ENCODE measurements around the gene SPATS2L. TPM values are rescaled to one million over a fixed set of nuclear protein-coding genes. Genes with fewer than 3 reads are reported as not detected.

Gene SPATS2L
- total and polyA plus RNA-seq, 8 donors = 81.2 to 96.7 (median 91.2) TPM

DNA sequence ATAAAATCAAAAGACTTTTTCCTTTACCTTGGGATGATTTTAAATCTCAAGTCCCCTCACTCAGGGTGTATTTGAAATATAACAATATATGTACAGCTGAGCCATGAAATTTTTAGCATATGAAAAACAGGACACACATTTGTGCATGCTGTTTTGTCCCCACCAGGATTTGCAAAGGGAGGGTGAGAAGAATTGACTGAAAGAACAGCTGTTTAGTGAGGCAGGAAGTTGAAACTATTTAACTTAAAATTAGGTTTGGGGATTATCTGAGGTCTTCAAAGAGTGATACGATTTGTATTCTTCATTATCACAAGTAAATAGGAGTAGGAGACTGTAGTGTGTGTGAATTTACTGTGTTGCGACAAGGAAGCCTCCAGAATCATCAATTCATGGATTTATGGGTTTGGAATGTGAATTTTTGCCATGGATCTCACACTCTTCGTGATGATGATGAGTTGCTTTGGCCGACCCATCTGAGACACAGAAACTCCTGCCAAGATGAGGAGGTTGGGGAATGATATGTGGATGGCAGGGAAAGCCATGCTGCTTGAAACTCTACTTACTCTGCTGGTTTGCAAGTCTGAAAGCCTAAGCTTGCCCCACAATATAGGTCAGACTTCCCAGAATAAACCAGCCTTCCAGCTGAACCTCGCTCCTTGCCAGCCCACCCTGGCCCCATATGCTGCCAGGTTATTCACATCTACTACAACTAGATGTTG is 31.0 kb upstream of the SPATS2L start:
- Histone ChIP-seq H3K27ac (no peak overlapping the region), H3K36me3 (no peaks in the 10 kb centered on the region)

GRCh38 chr2:200276472-200276871 is 30.0 kb upstream of the SPATS2L start:
- no peak overlapping the region for H3K4me3 ChIP-seq
- no peak for ATAC-seq
- H3K9me3 ChIP-seq = no peaks in the 10 kb centered on the region
- TF ChIP-seq, protein P1, sequence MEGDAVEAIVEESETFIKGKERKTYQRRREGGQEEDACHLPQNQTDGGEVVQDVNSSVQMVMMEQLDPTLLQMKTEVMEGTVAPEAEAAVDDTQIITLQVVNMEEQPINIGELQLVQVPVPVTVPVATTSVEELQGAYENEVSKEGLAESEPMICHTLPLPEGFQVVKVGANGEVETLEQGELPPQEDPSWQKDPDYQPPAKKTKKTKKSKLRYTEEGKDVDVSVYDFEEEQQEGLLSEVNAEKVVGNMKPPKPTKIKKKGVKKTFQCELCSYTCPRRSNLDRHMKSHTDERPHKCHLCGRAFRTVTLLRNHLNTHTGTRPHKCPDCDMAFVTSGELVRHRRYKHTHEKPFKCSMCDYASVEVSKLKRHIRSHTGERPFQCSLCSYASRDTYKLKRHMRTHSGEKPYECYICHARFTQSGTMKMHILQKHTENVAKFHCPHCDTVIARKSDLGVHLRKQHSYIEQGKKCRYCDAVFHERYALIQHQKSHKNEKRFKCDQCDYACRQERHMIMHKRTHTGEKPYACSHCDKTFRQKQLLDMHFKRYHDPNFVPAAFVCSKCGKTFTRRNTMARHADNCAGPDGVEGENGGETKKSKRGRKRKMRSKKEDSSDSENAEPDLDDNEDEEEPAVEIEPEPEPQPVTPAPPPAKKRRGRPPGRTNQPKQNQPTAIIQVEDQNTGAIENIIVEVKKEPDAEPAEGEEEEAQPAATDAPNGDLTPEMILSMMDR (IDR thresholded peaks at IDR 0.05) = no peak
- no peaks in the 10 kb centered on the region for H3K27me3 ChIP-seq
- DNase-seq = no peak
- H3K27ac ChIP-seq = no peak overlapping the region
- H3K4me1 ChIP-seq = no peaks in the 10 kb centered on the region
- intact Hi-C loops (cut with DNase I) = no loop called here
- no peaks in the 10 kb centered on the region for H3K36me3 ChIP-seq

More for the DNA sequence above, 31.0 kb upstream of the SPATS2L start:
- TF ChIP-seq, protein P1 (IDR thresholded peaks at IDR 0.05) = no peak
- Histone ChIP-seq H3K27me3 (no peaks in the 10 kb centered on the region), H3K4me1 (no peaks in the 10 kb centered on the region), H3K9me3 (no peaks in the 10 kb centered on the region), H3K4me3 (no peak overlapping the region)
- DNase-seq (no peak), ATAC-seq (no peak)
- intact Hi-C loops (cut with DNase I) = no loop called here

GRCh38 chr2:200278694-200279316 is 27.7 kb upstream of the SPATS2L start:
- intact Hi-C loops (cut with DNase I) = no loop called here
- TF ChIP-seq, protein P1 (IDR thresholded peaks at IDR 0.05) = no peak
- Histone ChIP-seq H3K27me3 (no peaks in the 10 kb centered on the region), H3K4me1 (no peaks in the 10 kb centered on the region), H3K27ac (no peak overlapping the region), H3K36me3 (no peaks in the 10 kb centered on the region), H3K4me3 (no peak overlapping the region), H3K9me3 (no peaks in the 10 kb centered on the region)
- DNase-seq (no peak), ATAC-seq (no peak)

DNA sequence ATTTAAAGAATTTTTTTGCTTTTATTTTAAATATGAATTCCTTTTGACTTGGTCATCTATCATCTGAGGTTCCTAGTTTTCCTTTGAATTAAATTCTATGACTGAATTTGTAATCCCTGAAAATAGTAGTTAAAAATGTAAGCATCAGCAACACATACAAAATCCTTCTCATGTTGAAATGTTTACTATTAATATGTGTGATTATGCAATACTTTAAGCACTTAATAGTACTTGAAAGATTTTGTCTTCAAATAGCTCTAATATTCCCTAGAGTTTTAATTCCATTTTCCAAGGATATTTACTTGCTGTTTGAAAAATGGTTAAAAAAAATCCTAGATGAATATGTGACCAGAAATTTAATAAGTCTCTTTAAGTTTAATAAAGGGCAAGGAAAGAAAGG is 26.6 kb upstream of the SPATS2L start:
- no peak for ATAC-seq
- no peaks in the 10 kb centered on the region for H3K9me3 ChIP-seq
- no peaks in the 10 kb centered on the region for H3K27me3 ChIP-seq
- H3K36me3 ChIP-seq = no peaks in the 10 kb centered on the region
- DNase-seq = no peak
- TF ChIP-seq, protein P1 (IDR thresholded peaks at IDR 0.05) = no peak
- no peak overlapping the region for H3K4me3 ChIP-seq
- no peaks in the 10 kb centered on the region for H3K4me1 ChIP-seq
- intact Hi-C loops (cut with DNase I) = no loop called here
- H3K27ac ChIP-seq = no peak overlapping the region

DNA sequence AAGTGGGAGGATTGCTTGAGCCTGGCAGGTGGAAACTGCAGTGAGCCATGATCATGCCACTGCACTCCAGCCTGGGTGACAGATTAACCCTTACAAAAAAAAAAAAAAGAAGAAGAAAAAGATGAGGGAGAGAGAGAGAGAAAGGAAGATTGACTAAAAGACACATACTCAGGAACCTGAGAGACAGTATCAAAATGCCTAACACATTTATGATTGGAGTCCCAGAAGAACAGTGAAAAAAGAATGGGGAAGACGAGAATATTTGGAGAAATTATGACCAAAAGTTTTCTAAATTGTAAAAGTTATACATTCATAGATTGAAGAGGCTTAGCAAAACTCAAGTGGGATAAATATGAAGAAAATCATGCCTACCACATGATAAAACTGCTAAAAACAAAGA is 19.9 kb upstream of the SPATS2L start:
- intact Hi-C loops (cut with DNase I) = no loop called here
- TF ChIP-seq, protein P1 (IDR thresholded peaks at IDR 0.05) = no peak
- no peaks in the 10 kb centered on the region for H3K4me1 ChIP-seq
- no peak overlapping the region for H3K4me3 ChIP-seq
- H3K27ac ChIP-seq = no peak overlapping the region
- no peaks in the 10 kb centered on the region for H3K27me3 ChIP-seq
- H3K36me3 ChIP-seq = no peaks in the 10 kb centered on the region
- H3K9me3 ChIP-seq = no peaks in the 10 kb centered on the region
- no peak for DNase-seq
- ATAC-seq = no peak
